Suprapubic skin (tissue), 4 donors: ENCODE measurements around the gene MAGI1.

Experiments
- CTCF ChIP-seq, 2 donors: fragments of 200-600 bp in 1 of 2; fragments of 450-650 bp in 1 of 2; sonication (generic) in 1 of 2; IDR thresholded peaks; one replicate each; pipeline ENCODE4 v1.5.1; 2016 to 2019; ENCODE audit warnings: antibody characterized with exemption in 2 of 2, mild to moderate bottlenecking in 1 of 2, moderate library complexity in 1 of 2
- EP300 ChIP-seq: sonication (generic); formaldehyde crosslinking; IDR thresholded peaks from one replicate; pipeline ENCODE4 v1.6.1; 2017; ENCODE audit warnings: antibody characterized with exemption
- POLR2A ChIP-seq, 2 donors: fragments of 450-650 bp; IDR thresholded peaks; one replicate each; pipeline ENCODE4 v1.6.1; 2017; ENCODE audit warnings: antibody characterized with exemption in 2 of 2, mild to moderate bottlenecking in 2 of 2, moderate library complexity in 2 of 2
- POLR2AphosphoS5 ChIP-seq, 3 donors: sonication (generic); formaldehyde crosslinking; IDR thresholded peaks; one replicate each; pipeline ENCODE4 v1.6.1; 2017; ENCODE audit warnings: antibody characterized with exemption in 3 of 3

DNA sequence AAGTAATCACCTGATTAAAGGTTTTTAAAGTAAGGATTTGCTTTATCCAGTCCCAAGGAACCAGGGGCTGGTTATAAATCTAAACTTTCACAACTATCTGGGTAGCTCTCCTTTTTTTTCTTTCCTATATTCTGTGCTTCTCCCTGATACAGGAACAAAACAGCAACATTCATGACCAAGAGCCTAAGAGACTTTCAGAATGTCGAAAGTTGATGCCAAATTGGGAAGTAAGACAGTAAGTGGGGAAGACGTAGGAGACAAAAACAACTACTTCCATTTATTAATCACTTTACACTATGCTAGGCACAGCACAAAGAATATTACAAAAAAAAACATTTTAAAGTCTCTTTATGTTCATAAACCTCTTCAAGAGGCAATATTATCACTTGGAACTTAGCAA, 211.6 kb downstream of the MAGI1 start:
- no peak for TF ChIP-seq CTCF (IDR thresholded peaks at IDR 0.05)
- no peak for TF ChIP-seq EP300
- TF ChIP-seq POLR2AphosphoS5 (IDR thresholded peaks at IDR 0.05): no peak
- no peak for TF ChIP-seq POLR2A (IDR thresholded peaks at IDR 0.05)
